Neuronal stem cell (in vitro differentiated cells): ENCODE data around the gene DUSP9.
"Not testable (repeated sequence)": the region's sequence is repeated elsewhere in the genome, so short reads cannot be mapped to it uniquely, and the experiment has no call there.

Source experiments
- DNase-seq: peaks from one replicate; pipeline ENCODE4 v3.0.0-alpha.2; 2013; ENCODE audit warnings: low spot score
- H2AFZ ChIP-seq: one replicate; pipeline ENCODE4 v1.6.1; 2013; ENCODE audit warnings: mild to moderate bottlenecking, low read length, inconsistent platforms
- H2AK5ac ChIP-seq: 2 replicates; pipeline ENCODE4 v1.6.1; 2013; ENCODE audit warnings: low read depth, mild to moderate bottlenecking, inconsistent platforms, low read length, moderate library complexity, mixed read lengths
- H2BK120ac ChIP-seq: 2 replicates; pipeline ENCODE4 v1.6.1; 2013; ENCODE audit warnings: low read depth, mild to moderate bottlenecking, inconsistent platforms, low read length, moderate library complexity, mixed read lengths
- H2BK12ac ChIP-seq: one replicate; pipeline ENCODE4 v1.6.1; 2013; ENCODE audit warnings: low read length, inconsistent platforms
- H2BK15ac ChIP-seq: 2 replicates; pipeline ENCODE4 v1.6.1; 2013; ENCODE audit warnings: mild to moderate bottlenecking, low read length, inconsistent platforms, mixed read lengths
- H2BK5ac ChIP-seq: one replicate; pipeline ENCODE4 v1.6.1; 2013; ENCODE audit warnings: inconsistent platforms, mild to moderate bottlenecking, low read length, moderate library complexity
- H3K14ac ChIP-seq: one replicate; pipeline ENCODE4 v1.6.1; 2013; ENCODE audit warnings: low read length, inconsistent platforms
- H3K18ac ChIP-seq: 2 replicates; pipeline ENCODE4 v1.6.1; 2013; ENCODE audit warnings: low read length, inconsistent platforms
- H3K23ac ChIP-seq: 2 replicates; pipeline ENCODE4 v1.6.1; 2013; ENCODE audit warnings: low read depth, mild to moderate bottlenecking, mixed read lengths, low read length, inconsistent platforms; ENCODE audit not compliant: poor library complexity
- H3K27ac ChIP-seq: replicated peaks from 3 replicates; pipeline ENCODE4 v1.5.1; 2013; ENCODE audit warnings: low read length, inconsistent platforms
- H3K27me3 ChIP-seq, 3 experiments: 2 replicates each; pipeline ENCODE4 v1.6.1; 2013; ENCODE audit warnings: low read length in 3 of 3, mild to moderate bottlenecking in 2 of 3, inconsistent platforms in 1 of 3, low read depth in 1 of 3, mixed read lengths in 1 of 3, moderate library complexity in 1 of 3; ENCODE audit not compliant: control insufficient read depth in 3 of 3, insufficient read depth in 3 of 3
- H3K36me3 ChIP-seq, 2 donors: replicated peaks in 1 of 2; 2 replicates each; pipeline ENCODE4 v1.6.1; 2013; ENCODE audit warnings: low read length in 2 of 2; ENCODE audit not compliant: control insufficient read depth in 2 of 2, insufficient read depth in 2 of 2
- H3K4ac ChIP-seq: 2 replicates; pipeline ENCODE4 v1.6.1; 2013; ENCODE audit warnings: inconsistent platforms, mild to moderate bottlenecking, low read length, moderate library complexity
- H3K4me1 ChIP-seq, 2 donors: 1 replicate in 1 of 2; 2 replicates in 1 of 2; pipeline ENCODE4 v1.6.1; 2013; ENCODE audit warnings: low read length in 2 of 2, low read depth in 1 of 2; ENCODE audit not compliant: control insufficient read depth in 2 of 2, insufficient read depth in 1 of 2
- H3K4me2 ChIP-seq: one replicate; pipeline ENCODE4 v1.6.1; 2013; ENCODE audit warnings: mild to moderate bottlenecking, low read length, inconsistent platforms; ENCODE audit not compliant: insufficient read depth, poor library complexity, severe bottlenecking
- H3K4me3 ChIP-seq, 2 donors: 2 replicates each; pipeline ENCODE4 v1.5.1; 2013; ENCODE audit warnings: low read length in 2 of 2, mild to moderate bottlenecking in 2 of 2, inconsistent platforms in 1 of 2, moderate library complexity in 1 of 2
- H3K79me1 ChIP-seq: one replicate; pipeline ENCODE4 v1.6.1; 2013; ENCODE audit warnings: low read depth, mild to moderate bottlenecking, inconsistent platforms, low read length, moderate library complexity
- H3K9ac ChIP-seq: one replicate; pipeline ENCODE4 v1.6.1; 2013; ENCODE audit warnings: mild to moderate bottlenecking, low read depth, low read length, inconsistent platforms; ENCODE audit not compliant: poor library complexity
- H3K9me3 ChIP-seq, 2 donors: replicated peaks in 1 of 2; 2 replicates each; pipeline versions ENCODE3 to v1.6.1; 2013; ENCODE audit warnings: low read length in 2 of 2, mild to moderate bottlenecking in 2 of 2, inconsistent platforms in 1 of 2, low read depth in 1 of 2, mixed read lengths in 1 of 2, moderate library complexity in 1 of 2; ENCODE audit not compliant: control insufficient read depth in 2 of 2, insufficient read depth in 1 of 2
- H4K8ac ChIP-seq: one replicate; pipeline ENCODE4 v1.6.1; 2013; ENCODE audit warnings: low read depth, mild to moderate bottlenecking, inconsistent platforms, low read length, moderate library complexity
- H4K91ac ChIP-seq: one replicate; pipeline ENCODE4 v1.6.1; 2013; ENCODE audit warnings: low read length, low read depth, mild to moderate bottlenecking, inconsistent platforms; ENCODE audit not compliant: poor library complexity
- WGBS, 2 donors: extraction: QIAGEN DNeasy Blood & Tissue Kit; methylation state at CpG; one replicate each; pipeline ENCODE4 v1.1.7; 2013; ENCODE audit warnings: missing lambda C conversion rate in 2 of 2, mixed read lengths in 1 of 2; ENCODE audit not compliant: insufficient read length in 2 of 2, insufficient replicate concordance in 1 of 2; ENCODE audit errors: extremely low coverage in 2 of 2; 5-methylcytosine and 5-hydroxymethylcytosine counted together

The DUSP9 gene

DNA sequence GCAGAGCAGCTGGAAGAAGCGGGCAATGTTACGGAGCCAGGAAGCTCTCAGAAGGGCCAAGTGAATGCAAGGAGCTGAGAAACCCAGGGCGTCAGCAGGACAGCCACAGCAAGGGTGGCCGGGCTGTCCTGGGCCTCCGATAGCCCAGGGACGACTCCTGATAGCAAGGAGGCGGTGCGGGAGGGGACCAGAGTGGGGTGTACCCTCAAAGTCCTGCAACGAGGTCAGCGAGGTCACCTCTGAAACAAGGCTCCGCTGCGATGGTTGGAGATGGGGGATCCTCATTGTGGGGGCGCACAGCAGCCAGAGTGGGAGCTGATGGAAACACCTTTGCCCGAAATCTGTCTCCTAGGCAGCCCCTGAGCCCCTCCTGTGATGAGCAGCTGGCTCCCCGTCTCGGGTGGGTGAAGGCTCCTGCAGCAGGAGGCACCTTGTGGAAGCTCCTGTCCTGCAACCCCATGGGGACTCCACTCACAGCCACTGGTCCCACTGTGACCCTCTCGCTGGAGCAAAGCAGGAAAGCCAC is 43.8 kb upstream of the DUSP9 start:
- no peak overlapping the region for H4K8ac ChIP-seq
- no peak overlapping the region for H2AFZ ChIP-seq
- no peaks in the 10 kb centered on the region for H3K36me3 ChIP-seq
- no peak overlapping the region for H2BK15ac ChIP-seq
- no peaks in the 10 kb centered on the region for H3K79me1 ChIP-seq
- H2AK5ac ChIP-seq = no peak overlapping the region
- H2BK12ac ChIP-seq = no peak overlapping the region
- no peak for DNase-seq
- H2BK5ac ChIP-seq = no peak overlapping the region
- no peak overlapping the region for H3K4me2 ChIP-seq
- H3K4me1 ChIP-seq = no peaks in the 10 kb centered on the region
- no peak overlapping the region for H2BK120ac ChIP-seq
- H3K9ac ChIP-seq = no peak overlapping the region
- no peak overlapping the region for H3K14ac ChIP-seq
- H3K9me3 ChIP-seq = no peaks in the 10 kb centered on the region
- peaks cover 0 to 38% (median 0%) of the 10 kb centered on the region in 3 experiments for H3K27me3 ChIP-seq
- H3K4ac ChIP-seq = no peak overlapping the region
- H3K23ac ChIP-seq = no peak overlapping the region
- WGBS, 2 donors = no CpG with 5 or more reads among the region's 17 CpGs
- H3K27ac ChIP-seq = no peak overlapping the region
- no peak overlapping the region for H3K18ac ChIP-seq
- H4K91ac ChIP-seq = no peak overlapping the region
- H3K4me3 ChIP-seq = no peak overlapping the region

DNA sequence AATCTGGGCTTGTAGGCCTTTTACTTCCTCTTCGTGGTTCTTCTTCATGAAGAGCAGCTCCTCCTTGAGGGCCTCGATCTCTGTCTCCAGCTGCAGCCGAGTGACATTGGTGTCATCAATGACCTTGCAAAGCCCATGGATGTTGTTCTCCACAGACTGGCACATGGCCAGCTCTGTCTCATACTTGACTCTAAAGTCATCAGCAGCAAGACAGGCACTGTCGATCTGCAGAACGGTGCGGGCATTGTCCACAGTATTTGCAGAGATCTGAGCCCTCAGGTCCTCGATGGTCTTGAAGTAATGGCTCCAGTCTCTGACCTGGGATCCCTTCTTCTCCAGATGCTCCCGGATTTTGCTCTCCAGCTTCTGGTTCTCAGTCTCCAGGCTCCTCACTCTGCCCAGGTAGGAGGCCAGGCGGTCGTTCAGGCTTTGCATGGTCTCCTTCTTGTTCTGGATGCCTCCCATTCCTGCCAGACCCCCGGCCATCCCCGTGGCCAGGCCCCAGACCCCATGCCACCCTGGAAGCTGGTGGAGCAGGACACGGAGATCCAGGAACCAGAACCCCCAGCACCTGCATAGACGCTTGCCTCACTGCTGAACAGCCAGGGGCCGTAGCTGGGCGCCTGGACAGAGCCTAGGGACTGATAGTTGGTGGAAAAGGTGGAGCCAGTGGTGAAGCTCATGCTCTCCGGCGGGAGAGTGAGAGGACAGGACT is 42.2 kb upstream of the DUSP9 start:
- not testable (repeated sequence) for H3K36me3 ChIP-seq, H3K14ac ChIP-seq, DNase-seq, H3K18ac ChIP-seq, H4K8ac ChIP-seq, H3K23ac ChIP-seq, H3K9ac ChIP-seq, H2BK5ac ChIP-seq, H3K4ac ChIP-seq, H3K4me3 ChIP-seq, H3K4me2 ChIP-seq, H4K91ac ChIP-seq, H2BK15ac ChIP-seq, H2AK5ac ChIP-seq, H3K79me1 ChIP-seq, H3K27ac ChIP-seq, H3K4me1 ChIP-seq, H3K9me3 ChIP-seq, H2AFZ ChIP-seq, H2BK12ac ChIP-seq, H2BK120ac ChIP-seq
- no CpG with 5 or more reads among the region's 18 CpGs for WGBS, 2 donors
- H3K27me3 ChIP-seq = peaks cover 0 to 46% (median 3%) of the 10 kb centered on the region in 3 experiments

DNA sequence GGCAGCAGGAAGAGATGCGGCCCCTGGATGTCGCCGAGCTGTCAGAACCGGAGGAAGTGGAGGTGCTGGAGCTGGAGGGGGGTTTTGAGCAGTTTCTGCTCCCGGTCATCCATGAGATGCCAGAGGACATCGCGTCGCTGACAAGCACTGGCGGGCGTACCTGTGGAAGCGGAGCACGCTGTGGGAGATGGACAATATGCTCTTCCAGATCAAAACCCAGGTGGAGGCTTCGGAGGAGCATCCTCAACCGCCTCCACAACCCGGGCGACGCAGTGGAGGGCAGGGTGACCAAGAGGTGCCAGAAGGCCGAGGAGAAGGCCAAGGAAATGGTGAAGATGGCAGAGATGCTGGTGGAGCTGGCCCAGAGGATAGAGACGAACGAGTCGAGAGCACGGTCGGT is 40.5 kb upstream of the DUSP9 start:
- H2AFZ ChIP-seq = no peak overlapping the region
- peaks cover 0 to 49% (median 3%) of the 10 kb centered on the region in 3 experiments for H3K27me3 ChIP-seq
- no peak overlapping the region for H2AK5ac ChIP-seq
- H3K36me3 ChIP-seq = no peaks in the 10 kb centered on the region
- no peak overlapping the region for H4K91ac ChIP-seq
- H3K18ac ChIP-seq = no peak overlapping the region
- no peak overlapping the region for H3K27ac ChIP-seq
- no peak overlapping the region for H3K4ac ChIP-seq
- H3K4me1 ChIP-seq = peaks cover 0 to 5% of the 10 kb centered on the region in 2 donors
- H2BK15ac ChIP-seq = no peak overlapping the region
- H3K79me1 ChIP-seq = no peaks in the 10 kb centered on the region
- no peak overlapping the region for H2BK120ac ChIP-seq
- no peak overlapping the region for H4K8ac ChIP-seq
- H3K9me3 ChIP-seq = no peaks in the 10 kb centered on the region
- H3K4me3 ChIP-seq = no peak overlapping the region
- no peak overlapping the region for H3K23ac ChIP-seq
- no peak overlapping the region for H3K9ac ChIP-seq
- DNase-seq = no peak
- H2BK5ac ChIP-seq = no peak overlapping the region
- WGBS, 2 donors = no CpG with 5 or more reads among the region's 23 CpGs
- no peak overlapping the region for H2BK12ac ChIP-seq
- H3K14ac ChIP-seq = no peak overlapping the region
- no peak overlapping the region for H3K4me2 ChIP-seq

DNA sequence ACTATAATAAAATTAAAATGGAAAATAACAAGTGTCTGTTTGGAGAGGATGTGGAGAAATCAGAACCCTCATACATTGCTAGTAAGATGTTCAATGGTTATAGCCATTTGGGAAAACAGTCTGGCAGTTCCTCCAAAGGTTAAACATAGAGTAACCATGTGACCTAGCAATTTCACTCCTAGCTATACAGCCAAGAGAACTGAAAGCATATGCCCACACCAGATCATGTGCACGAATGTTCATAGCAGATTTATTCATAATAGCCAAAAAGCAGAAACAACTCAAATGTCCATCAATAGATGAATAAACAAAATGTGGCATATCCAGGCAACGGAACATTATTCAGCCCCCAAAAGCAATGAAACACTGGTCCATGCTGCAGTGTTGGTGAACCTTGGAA is 38.6 kb upstream of the DUSP9 start:
- Histone ChIP-seq H3K4me3 (no peak overlapping the region), H3K4ac (no peak overlapping the region), H3K36me3 (no peaks in the 10 kb centered on the region), H4K91ac (no peak overlapping the region), H3K79me1 (no peaks in the 10 kb centered on the region), H3K27ac (no peak overlapping the region), H2BK12ac (no peak overlapping the region), H3K4me2 (no peak overlapping the region), H3K9me3 (no peaks in the 10 kb centered on the region), H2AFZ (no peak overlapping the region), H3K18ac (no peak overlapping the region), H2BK5ac (no peak overlapping the region), H2AK5ac (no peak overlapping the region), H4K8ac (no peak overlapping the region), H3K14ac (no peak overlapping the region), H2BK120ac (no peak overlapping the region), H3K23ac (no peak overlapping the region), H3K9ac (no peak overlapping the region), H3K4me1 (peaks cover 0 to 7% of the 10 kb centered on the region in 2 donors), H2BK15ac (no peak overlapping the region), H3K27me3 (peaks cover 0 to 58% (median 3%) of the 10 kb centered on the region in 3 experiments)
- no CpG with 5 or more reads among the region's 2 CpGs for WGBS, 2 donors
- DNase-seq = no peak
